Gastroesophageal sphincter (tissue), 4 donors: ENCODE measurements around the gene FH. TPM values are rescaled to one million over a fixed set of nuclear protein-coding genes. Genes with fewer than 3 reads are reported as not detected.

Source experiments
- ATAC-seq: fragments of 150-250 bp; one replicate; pipeline ENCODE4 v1.9.1; 2016; ENCODE audit warnings: mild to moderate bottlenecking, moderate library complexity
- H3K27ac ChIP-seq, 4 donors: fragments of 200-600 bp; sonication (generic) in 3 of 4; 1 replicate in 3 of 4; 2 replicates in 1 of 4; pipeline ENCODE4 v1.5.1; 2016 to 2019
- H3K27me3 ChIP-seq: fragments of 200-600 bp; sonication (generic); one replicate; pipeline ENCODE4 v1.5.1; 2019
- H3K36me3 ChIP-seq, 2 donors: fragments of 200-600 bp; sonication (generic); one replicate each; pipeline ENCODE4 v1.5.1; 2019; ENCODE audit warnings: control low read depth in 1 of 2
- H3K4me1 ChIP-seq, 3 donors: fragments of 200-600 bp; sonication (generic); 1 replicate in 2 of 3; 2 replicates in 1 of 3; pipeline ENCODE4 v1.5.1; 2016 to 2019; ENCODE audit warnings: control low read depth in 2 of 3
- H3K4me3 ChIP-seq, 2 donors: fragments of 200-600 bp; sonication (generic); one replicate each; pipeline ENCODE4 v1.5.1; 2019; ENCODE audit warnings: mild to moderate bottlenecking in 1 of 2, moderate library complexity in 1 of 2
- H3K9me3 ChIP-seq, 3 donors: fragments of 200-600 bp; sonication (generic); one replicate each; pipeline ENCODE4 v1.5.1; 2017 to 2019; ENCODE audit warnings: control low read depth in 2 of 3
- CTCF ChIP-seq, 4 experiments: fragments of 200-600 bp in 2 of 4; fragments of 450-650 bp in 2 of 4; sonication (generic) in 1 of 4; IDR thresholded peaks; one replicate each; pipeline ENCODE4 v1.5.1; 2017 to 2019; ENCODE audit warnings: antibody characterized with exemption in 4 of 4, mild to moderate bottlenecking in 2 of 4, moderate library complexity in 2 of 4
- EP300 ChIP-seq: sonication (generic); formaldehyde crosslinking; IDR thresholded peaks from one replicate; pipeline ENCODE4 v1.6.1; 2017; ENCODE audit warnings: antibody characterized with exemption, mild to moderate bottlenecking
- POLR2A ChIP-seq, 2 donors: fragments of 450-650 bp; IDR thresholded peaks; one replicate each; pipeline ENCODE4 v1.6.1; 2017; ENCODE audit warnings: antibody characterized with exemption in 2 of 2, mild to moderate bottlenecking in 2 of 2, moderate library complexity in 1 of 2
- POLR2AphosphoS5 ChIP-seq: sonication (generic); formaldehyde crosslinking; IDR thresholded peaks from one replicate; pipeline ENCODE4 v1.6.1; 2017; ENCODE audit warnings: antibody characterized with exemption
- WGBS, 2 donors: methylation state at CpG; one replicate each; pipeline ENCODE4 v1.1.5; 2018; ENCODE audit warnings: low coverage in 1 of 2; 5-methylcytosine and 5-hydroxymethylcytosine counted together
- total RNA-seq, 4 donors: library from RNA; depleted of rRNA; stranded (reverse); fragments of >200 nt; gene quantifications; one replicate each; pipeline ENCODE4 v1.1.0, GENCODE V29; 2016

Gene FH
- total RNA-seq, 4 donors from 2014 or later: 61.4 to 96.5 (median 72.8) TPM

- H3K4me1 ChIP-seq: no peaks in the 10 kb centered on the region
- H3K27me3 ChIP-seq: peaks cover 11% of the 10 kb centered on the region
- WGBS, 2 donors: 68 to 70% methylated on average over 5 of the region's 5 CpGs
- H3K9me3 ChIP-seq: no peaks in the 10 kb centered on the region
- H3K27ac ChIP-seq: no peak overlapping the region
- H3K4me3 ChIP-seq: no peak overlapping the region
- ATAC-seq: no peak
- no peak for TF ChIP-seq POLR2A (IDR thresholded peaks at IDR 0.05)
- H3K36me3 ChIP-seq: no peaks in the 10 kb centered on the region
These were observed 14.0 kb upstream of the FH start for GRCh38 chr1:241533326-241534115.

DNA sequence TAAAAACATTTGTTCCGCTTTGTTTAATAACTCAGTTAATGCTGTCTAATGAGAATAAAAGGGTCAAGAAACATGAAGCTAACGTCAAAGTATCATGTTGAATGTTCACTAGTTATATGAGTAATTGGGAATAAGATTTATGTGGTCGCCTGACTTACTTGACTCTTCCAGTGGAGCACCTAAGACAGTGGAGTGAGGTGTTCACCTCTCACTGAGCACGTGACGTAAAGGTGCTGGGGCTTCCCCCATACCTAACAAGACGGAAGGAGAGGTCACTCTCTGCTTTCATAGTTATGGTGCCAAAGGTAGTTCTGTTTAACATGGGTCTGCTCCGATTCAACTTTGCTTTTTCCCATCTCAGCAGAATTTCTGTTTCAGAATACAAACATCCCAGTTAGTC is 13.3 kb upstream of the FH start:
- Histone ChIP-seq H3K4me1 (no peaks in the 10 kb centered on the region), H3K4me3 (no peak overlapping the region), H3K27me3 (peaks cover 11% of the 10 kb centered on the region), H3K36me3 (no peaks in the 10 kb centered on the region), H3K9me3 (no peaks in the 10 kb centered on the region), H3K27ac (no peak overlapping the region)
- ATAC-seq: no peak
- WGBS, 2 donors: 87 to 93% methylated on average over 4 to 7 of the region's 7 CpGs
- TF ChIP-seq POLR2A (IDR thresholded peaks at IDR 0.05): no peak
- no peak for TF ChIP-seq CTCF (IDR thresholded peaks at IDR 0.05)
- no peak for TF ChIP-seq POLR2AphosphoS5
- TF ChIP-seq EP300: no peak

- peak within 1 kb of the TSS; percentile 35 to 49 for H3K4me3 ChIP-seq
- no peak for ATAC-seq
- WGBS, 2 donors: 0 to 22% methylated on average over 1 of the region's 1 CpG
- no peaks in the 10 kb centered on the region for H3K36me3 ChIP-seq
- no peak for TF ChIP-seq EP300
- TF ChIP-seq POLR2A (IDR thresholded peaks at IDR 0.05): no peak
- TF ChIP-seq CTCF (IDR thresholded peaks at IDR 0.05): no peak
- no peak for TF ChIP-seq POLR2AphosphoS5
- peaks cover 15% of the 10 kb centered on the region for H3K27me3 ChIP-seq
- H3K27ac ChIP-seq: peak within 1 kb of the TSS in 1 of 4 donors; percentile 28
- H3K4me1 ChIP-seq: no peaks in the 10 kb centered on the region
- H3K9me3 ChIP-seq: no peaks in the 10 kb centered on the region
These were observed 12.6 kb upstream of the FH start, which contains the start of gene KMO for GRCh38 chr1:241532162-241532531. Gene KMO (plus strand): TSS chr1:241532378. CDS start chr1:241532445, 67 bp downstream.

GRCh38 chr1:241531195-241532161 is 11.9 kb upstream of the FH start:
- H3K4me3 ChIP-seq: peak overlapping the region; percentile 35 to 49
- no peaks in the 10 kb centered on the region for H3K4me1 ChIP-seq
- no peaks in the 10 kb centered on the region for H3K9me3 ChIP-seq
- TF ChIP-seq POLR2A (IDR thresholded peaks at IDR 0.05): no peak
- TF ChIP-seq EP300: no peak
- peak in 2 of 4 experiments; percentile 34 to 51 for TF ChIP-seq CTCF (IDR thresholded peaks at IDR 0.05)
- no peaks in the 10 kb centered on the region for H3K36me3 ChIP-seq
- WGBS, 2 donors: 7 to 24% methylated on average over 11 of the region's 11 CpGs
- H3K27ac ChIP-seq: peak overlapping the region in 1 of 4 donors; percentile 28
- peak; percentile 53 for ATAC-seq
- peaks cover 18% of the 10 kb centered on the region for H3K27me3 ChIP-seq

GRCh38 chr1:241527146-241527545 is 7.6 kb upstream of the FH start:
- peaks cover 42% of the 10 kb centered on the region for H3K27me3 ChIP-seq
- H3K9me3 ChIP-seq: no peaks in the 10 kb centered on the region
- TF ChIP-seq POLR2A (IDR thresholded peaks at IDR 0.05) (no peak), CTCF (IDR thresholded peaks at IDR 0.05) (no peak), EP300 (no peak), POLR2AphosphoS5 (no peak)
- ATAC-seq: no peak
- no peak overlapping the region for H3K4me3 ChIP-seq
- H3K27ac ChIP-seq: no peak overlapping the region
- WGBS, 2 donors: 61 to 68% methylated on average over 2 to 3 of the region's 3 CpGs
- no peaks in the 10 kb centered on the region for H3K4me1 ChIP-seq
- H3K36me3 ChIP-seq: no peaks in the 10 kb centered on the region
